ENCODE data around the gene COPZ2. TPM values are rescaled to one million over a fixed set of nuclear protein-coding genes. Genes with fewer than 3 reads are reported as not detected.

The COPZ2 gene
- total RNA-seq, 2 experiments from 2014 or later, result 4.3 to 4.6 TPM

DNA sequence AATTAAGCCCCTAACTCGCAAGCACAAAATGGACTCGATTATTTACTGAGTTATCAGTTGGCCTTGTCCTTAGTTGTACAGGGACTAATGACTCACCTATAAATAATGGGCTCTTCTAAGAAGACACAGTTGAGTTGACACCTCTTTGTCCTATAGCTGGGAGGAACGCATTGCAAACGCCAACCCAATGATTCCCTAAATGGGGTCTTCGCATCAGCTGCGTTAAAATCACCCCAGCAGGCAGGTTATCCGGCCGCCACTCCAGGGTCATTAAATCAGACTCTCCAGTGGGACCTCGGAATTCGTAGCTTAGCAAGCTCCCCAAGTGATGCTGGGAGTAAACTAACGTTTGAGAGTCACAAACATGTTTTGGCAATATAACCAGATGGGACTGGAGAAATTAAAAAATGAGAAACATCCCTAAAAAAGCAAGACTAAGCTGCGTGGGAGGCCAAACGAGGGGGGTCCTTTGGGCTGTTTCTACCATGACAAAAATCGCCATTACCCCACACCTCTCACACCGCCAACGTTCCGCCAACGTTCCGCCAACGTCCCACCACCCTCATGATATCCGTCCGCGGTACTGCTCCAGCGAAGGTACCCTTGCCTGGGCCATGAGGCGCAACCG lies 9.6 kb upstream of the COPZ2 start:
- intact Hi-C loops (cut with micrococcal nuclease), result no loop called here
- POLR2A ChIA-PET, result interaction anchor here (0.7 to 9.7 kb wide), 9 partner anchors 10 to 152 kb away, joined by 3 to 82 read pairs (median 10); partner anchors contain the start of genes COPZ2 and SNX11
- no peaks in the 10 kb centered on the region for H3K9me3 Mint-ChIP-seq
- TF ChIP-seq, protein P1, sequence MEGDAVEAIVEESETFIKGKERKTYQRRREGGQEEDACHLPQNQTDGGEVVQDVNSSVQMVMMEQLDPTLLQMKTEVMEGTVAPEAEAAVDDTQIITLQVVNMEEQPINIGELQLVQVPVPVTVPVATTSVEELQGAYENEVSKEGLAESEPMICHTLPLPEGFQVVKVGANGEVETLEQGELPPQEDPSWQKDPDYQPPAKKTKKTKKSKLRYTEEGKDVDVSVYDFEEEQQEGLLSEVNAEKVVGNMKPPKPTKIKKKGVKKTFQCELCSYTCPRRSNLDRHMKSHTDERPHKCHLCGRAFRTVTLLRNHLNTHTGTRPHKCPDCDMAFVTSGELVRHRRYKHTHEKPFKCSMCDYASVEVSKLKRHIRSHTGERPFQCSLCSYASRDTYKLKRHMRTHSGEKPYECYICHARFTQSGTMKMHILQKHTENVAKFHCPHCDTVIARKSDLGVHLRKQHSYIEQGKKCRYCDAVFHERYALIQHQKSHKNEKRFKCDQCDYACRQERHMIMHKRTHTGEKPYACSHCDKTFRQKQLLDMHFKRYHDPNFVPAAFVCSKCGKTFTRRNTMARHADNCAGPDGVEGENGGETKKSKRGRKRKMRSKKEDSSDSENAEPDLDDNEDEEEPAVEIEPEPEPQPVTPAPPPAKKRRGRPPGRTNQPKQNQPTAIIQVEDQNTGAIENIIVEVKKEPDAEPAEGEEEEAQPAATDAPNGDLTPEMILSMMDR (IDR thresholded peaks at IDR 0.05), result no peak
- H3K4me3 Mint-ChIP-seq, result peak overlapping the region; percentile 96
- no peak for DNase-seq
- peaks cover 49% of the 10 kb centered on the region for H3K36me3 Mint-ChIP-seq (ENCODE audit: low read depth)
- H3K4me1 Mint-ChIP-seq (ENCODE audit: low read depth), result peaks cover 54% of the 10 kb centered on the region
- no peaks in the 10 kb centered on the region for H3K27me3 Mint-ChIP-seq
- CTCF ChIA-PET, result interaction anchor here (0.8 to 10.1 kb wide), 11 partner anchors 9 to 69 kb away, joined by 3 to 101 read pairs (median 6); partner anchors contain the start of gene COPZ2
- H3K27ac Mint-ChIP-seq, result peak overlapping the region; percentile 98
- ATAC-seq, result no peak

GRCh38 chr17:48046296-48046695 lies 8.7 kb upstream of the COPZ2 start:
- CTCF ChIA-PET, result interaction anchor here (1.1 to 10.1 kb wide), 9 partner anchors 8 to 34 kb away, joined by 4 to 101 read pairs (median 8); partner anchors contain the start of gene COPZ2
- intact Hi-C loops (cut with micrococcal nuclease), result no loop called here
- peaks cover 44% of the 10 kb centered on the region for H3K4me1 Mint-ChIP-seq (ENCODE audit: low read depth)
- no peaks in the 10 kb centered on the region for H3K27me3 Mint-ChIP-seq
- peak overlapping the region; percentile 96 for H3K4me3 Mint-ChIP-seq
- TF ChIP-seq, protein P1 (IDR thresholded peaks at IDR 0.05), result no peak
- H3K36me3 Mint-ChIP-seq (ENCODE audit: low read depth), result peaks cover 42% of the 10 kb centered on the region
- H3K9me3 Mint-ChIP-seq, result no peaks in the 10 kb centered on the region
- ATAC-seq, result no peak
- DNase-seq, result no peak
- H3K27ac Mint-ChIP-seq, result peak overlapping the region; percentile 98
- POLR2A ChIA-PET, result interaction anchor here (1.0 to 9.7 kb wide), 5 partner anchors 12 to 22 kb away, joined by 3 to 82 read pairs (median 10); no protein-coding TSS in a partner anchor

DNA sequence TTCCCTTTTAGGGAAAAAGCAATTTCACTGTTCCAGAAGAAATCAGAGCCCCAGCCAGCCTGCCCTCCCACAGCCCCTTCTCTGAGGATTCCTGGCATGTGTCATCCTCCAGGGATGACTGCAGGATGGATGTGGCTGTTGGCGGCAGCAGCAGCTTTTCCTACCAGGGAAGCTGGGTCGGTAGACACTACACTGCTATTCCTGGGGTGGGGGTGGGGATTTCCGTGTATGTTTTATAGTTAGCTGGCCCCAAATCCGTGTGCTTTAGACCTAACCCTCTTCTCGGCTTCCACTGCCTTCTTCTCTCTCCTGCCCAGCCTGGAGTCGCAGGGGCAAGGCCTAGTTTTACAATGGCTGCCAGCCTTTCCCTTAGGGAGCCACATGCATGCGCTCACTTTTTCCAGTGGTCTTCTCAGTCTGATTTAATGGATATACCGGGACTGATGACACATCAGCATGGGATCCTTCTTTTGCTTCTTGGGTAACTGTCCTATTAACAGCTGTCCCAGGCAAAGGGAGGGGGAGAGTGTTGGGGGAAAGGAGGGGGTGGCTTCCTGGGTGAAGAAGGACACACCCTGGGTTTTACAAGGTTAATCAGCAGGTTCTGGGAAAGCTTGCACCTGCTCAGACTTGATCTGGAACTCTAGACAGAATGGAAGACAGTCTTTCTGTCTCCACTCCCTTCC lies 7.9 kb upstream of the COPZ2 start:
- TF ChIP-seq, protein P1 (IDR thresholded peaks at IDR 0.05), result no peak
- no peaks in the 10 kb centered on the region for H3K27me3 Mint-ChIP-seq
- ATAC-seq (no peak), DNase-seq (no peak)
- intact Hi-C loops (cut with micrococcal nuclease), result no loop called here
- peaks cover 36% of the 10 kb centered on the region for H3K4me1 Mint-ChIP-seq (ENCODE audit: low read depth)
- POLR2A ChIA-PET, result interaction anchor here (0.6 to 9.7 kb wide), 3 partner anchors 13 to 19 kb away, joined by 3 to 82 read pairs (median 3); no protein-coding TSS in a partner anchor
- CTCF ChIA-PET, result interaction anchor here (0.9 to 10.1 kb wide), 7 partner anchors 9 to 67 kb away, joined by 3 to 101 read pairs (median 8); partner anchors contain the start of gene COPZ2
- peaks cover 35% of the 10 kb centered on the region for H3K36me3 Mint-ChIP-seq (ENCODE audit: low read depth)
- no peaks in the 10 kb centered on the region for H3K9me3 Mint-ChIP-seq
- peak overlapping the region; percentile 98 for H3K27ac Mint-ChIP-seq
- H3K4me3 Mint-ChIP-seq, result peak overlapping the region; percentile 96

- Mint-ChIP-seq H3K4me1 (ENCODE audit: low read depth) (peaks cover 30% of the 10 kb centered on the region), H3K4me3 (no peak overlapping the region), H3K9me3 (no peaks in the 10 kb centered on the region), H3K27ac (no peak overlapping the region), H3K27me3 (no peaks in the 10 kb centered on the region), H3K36me3 (ENCODE audit: low read depth) (peaks cover 30% of the 10 kb centered on the region)
- CTCF ChIA-PET, result interaction anchor here (0.7 to 10.1 kb wide), 11 partner anchors 9 to 591 kb away, joined by 3 to 101 read pairs (median 3); no protein-coding TSS in a partner anchor
- intact Hi-C loops (cut with micrococcal nuclease), result no loop called here
- TF ChIP-seq, protein P1 (IDR thresholded peaks at IDR 0.05), result no peak
- ATAC-seq, result no peak
- no peak for DNase-seq
- POLR2A ChIA-PET, result interaction anchor here (0.6 to 9.7 kb wide), 2 partner anchors 14 to 20 kb away, joined by 3 to 82 read pairs; no protein-coding TSS in a partner anchor
Measured at GRCh38 chr17:48044851-48045250, 7.3 kb upstream of the COPZ2 start.
